ENCODE data around the gene TP63. TPM values are rescaled to one million over a fixed set of nuclear protein-coding genes. Genes with fewer than 3 reads are reported as not detected.

Gene TP63
- total RNA-seq, 4 donors from 2014 or later, result 302 to 485 (median 319) TPM

GRCh38 chr3:189860296-189860695 is 229.1 kb downstream of the TP63 start:
- no peak overlapping the region for H3K27ac ChIP-seq

GRCh38 chr3:189862385-189862998 is 231.3 kb downstream of the TP63 start:
- TF ChIP-seq CTCF (IDR thresholded peaks at IDR 0.05), result no peak
- no peak for TF ChIP-seq POLR2A (IDR thresholded peaks at IDR 0.05)
- no peak for TF ChIP-seq POLR2AphosphoS5 (IDR thresholded peaks at IDR 0.05)
- TF ChIP-seq EP300 (IDR thresholded peaks at IDR 0.05), result no peak
- 52% methylated on average over 9 of the region's 9 CpGs for WGBS
- H3K4me1 ChIP-seq, result peaks cover 18% of the 10 kb centered on the region
- H3K27me3 ChIP-seq, result no peaks in the 10 kb centered on the region
- peaks cover 15% of the 10 kb centered on the region for H3K36me3 ChIP-seq
- H3K4me3 ChIP-seq, result no peak overlapping the region
- H3K9me3 ChIP-seq, result no peaks in the 10 kb centered on the region
- H3K27ac ChIP-seq, result peak overlapping the region; percentile 27
- no peak for DNase-seq (ENCODE audit: low spot score in 2 of 2)

More at GRCh38 chr3:189860296-189860695, 229.1 kb downstream of the TP63 start:
- no peaks in the 10 kb centered on the region for H3K27me3 ChIP-seq
- H3K9me3 ChIP-seq, result no peaks in the 10 kb centered on the region
- no peak for DNase-seq (ENCODE audit: low spot score in 2 of 2)
- H3K36me3 ChIP-seq, result peaks cover 5% of the 10 kb centered on the region
- H3K4me1 ChIP-seq, result peaks cover 18% of the 10 kb centered on the region
- no peak overlapping the region for H3K4me3 ChIP-seq
- no peak for TF ChIP-seq POLR2A (IDR thresholded peaks at IDR 0.05)
- WGBS, result 78% methylated on average over 4 of the region's 4 CpGs

GRCh38 chr3:189863031-189863430 is 231.8 kb downstream of the TP63 start:
- H3K9me3 ChIP-seq, result no peaks in the 10 kb centered on the region
- no peak for DNase-seq (ENCODE audit: low spot score in 2 of 2)
- no peaks in the 10 kb centered on the region for H3K27me3 ChIP-seq
- no peak for TF ChIP-seq POLR2AphosphoS5 (IDR thresholded peaks at IDR 0.05)
- no peak for TF ChIP-seq EP300 (IDR thresholded peaks at IDR 0.05)
- no peak for TF ChIP-seq POLR2A (IDR thresholded peaks at IDR 0.05)
- TF ChIP-seq CTCF (IDR thresholded peaks at IDR 0.05), result no peak
- H3K27ac ChIP-seq, result peak overlapping the region; percentile 33
- H3K4me1 ChIP-seq, result peaks cover 18% of the 10 kb centered on the region
- H3K36me3 ChIP-seq, result peaks cover 20% of the 10 kb centered on the region
- no peak overlapping the region for H3K4me3 ChIP-seq
- WGBS, result 47% methylated on average over 3 of the region's 3 CpGs

GRCh38 chr3:189868061-189868460 is 236.9 kb downstream of the TP63 start:
- Histone ChIP-seq H3K4me3 (no peak overlapping the region), H3K4me1 (peaks cover 2% of the 10 kb centered on the region), H3K27me3 (no peaks in the 10 kb centered on the region), H3K36me3 (peaks cover 41% of the 10 kb centered on the region), H3K27ac (no peak overlapping the region), H3K9me3 (no peaks in the 10 kb centered on the region)
- no peak for TF ChIP-seq POLR2A (IDR thresholded peaks at IDR 0.05)
- 90% methylated on average over 3 of the region's 3 CpGs for WGBS
- no peak for DNase-seq (ENCODE audit: low spot score in 2 of 2)

- Histone ChIP-seq H3K4me3 (no peak overlapping the region), H3K9me3 (no peaks in the 10 kb centered on the region), H3K27ac (no peak overlapping the region), H3K4me1 (no peaks in the 10 kb centered on the region), H3K36me3 (peaks cover 47% of the 10 kb centered on the region), H3K27me3 (no peaks in the 10 kb centered on the region)
- TF ChIP-seq EP300 (IDR thresholded peaks at IDR 0.05) (no peak), CTCF (IDR thresholded peaks at IDR 0.05) (no peak), POLR2AphosphoS5 (IDR thresholded peaks at IDR 0.05) (no peak)
- no peak for DNase-seq (ENCODE audit: low spot score in 2 of 2)
- 81% methylated on average over 4 of the region's 4 CpGs for WGBS
Observed at GRCh38 chr3:189869165-189869564, 238.0 kb downstream of the TP63 start.

- Histone ChIP-seq H3K27ac (no peak overlapping the region), H3K27me3 (no peaks in the 10 kb centered on the region), H3K9me3 (no peaks in the 10 kb centered on the region), H3K4me3 (no peak overlapping the region), H3K4me1 (no peaks in the 10 kb centered on the region), H3K36me3 (peaks cover 41% of the 10 kb centered on the region)
- TF ChIP-seq POLR2AphosphoS5 (IDR thresholded peaks at IDR 0.05), result no peak
- TF ChIP-seq POLR2A (IDR thresholded peaks at IDR 0.05), result no peak
- no peak for TF ChIP-seq CTCF (IDR thresholded peaks at IDR 0.05)
- no peak for TF ChIP-seq EP300 (IDR thresholded peaks at IDR 0.05)
- WGBS, result 77% methylated on average over 2 of the region's 2 CpGs
- DNase-seq (ENCODE audit: low spot score in 2 of 2), result no peak
Observed at GRCh38 chr3:189871418-189871817, 240.2 kb downstream of the TP63 start.
